Measurements from ENCODE around the gene KXD1. TPM values are rescaled to one million over a fixed set of nuclear protein-coding genes. Genes with fewer than 3 reads are reported as not detected.

The KXD1 gene
- total and polyA plus RNA-seq, 3 donors from 2014 or later, result 124 to 163 (median 133) TPM

GRCh38 chr19:18523841-18524240 is 33.8 kb upstream of the KXD1 start:
- Histone ChIP-seq H3K4me3 (no peak overlapping the region), H3K36me3 (ENCODE audit: low read depth, missing control alignments) (no peaks in the 10 kb centered on the region), H3K9me3 (no peaks in the 10 kb centered on the region), H3K27me3 (no peaks in the 10 kb centered on the region), H3K4me1 (peaks cover 9% of the 10 kb centered on the region), H3K27ac (no peak overlapping the region)
- WGBS, 2 donors, result 88 to 92% methylated on average over 4 to 9 of the region's 9 CpGs
- DNase-seq, result no peak
- TF ChIP-seq CTCF (IDR thresholded peaks at IDR 0.05) (no peak), POLR2A (IDR thresholded peaks at IDR 0.05) (no peak)
- intact Hi-C loops (cut with DNase I; ENCODE audit: low total_unique reads), result no loop called here

- TF ChIP-seq POLR2A (IDR thresholded peaks at IDR 0.05), result no peak
- TF ChIP-seq CTCF (IDR thresholded peaks at IDR 0.05), result no peak
- intact Hi-C loops (cut with DNase I; ENCODE audit: low total_unique reads), result no loop called here
These were observed 31.4 kb upstream of the KXD1 start for GRCh38 chr19:18526316-18526715.

GRCh38 chr19:18529782-18530181 is 27.9 kb upstream of the KXD1 start:
- H3K27me3 ChIP-seq, result no peaks in the 10 kb centered on the region
- intact Hi-C loops (cut with DNase I; ENCODE audit: low total_unique reads), result no loop called here
- TF ChIP-seq POLR2A (IDR thresholded peaks at IDR 0.05) (no peak), CTCF (IDR thresholded peaks at IDR 0.05) (no peak)
- no peak for DNase-seq
- WGBS, 2 donors, result 81 to 87% methylated on average over 6 to 7 of the region's 7 CpGs
- no peaks in the 10 kb centered on the region for H3K4me1 ChIP-seq
- H3K27ac ChIP-seq, result no peak overlapping the region
- H3K4me3 ChIP-seq, result no peak overlapping the region
- no peaks in the 10 kb centered on the region for H3K36me3 ChIP-seq (ENCODE audit: low read depth, missing control alignments)
- H3K9me3 ChIP-seq, result no peaks in the 10 kb centered on the region

More at GRCh38 chr19:18526316-18526715, 31.4 kb upstream of the KXD1 start:
- H3K36me3 ChIP-seq (ENCODE audit: low read depth, missing control alignments), result no peaks in the 10 kb centered on the region
- no peak overlapping the region for H3K4me3 ChIP-seq
- no peaks in the 10 kb centered on the region for H3K27me3 ChIP-seq
- DNase-seq, result no peak
- no peak overlapping the region for H3K27ac ChIP-seq
- WGBS, 2 donors, result 87 to 89% methylated on average over 9 of the region's 9 CpGs
- H3K9me3 ChIP-seq, result no peaks in the 10 kb centered on the region
- H3K4me1 ChIP-seq, result peaks cover 3% of the 10 kb centered on the region

- TF ChIP-seq POLR2A (IDR thresholded peaks at IDR 0.05) (no peak), CTCF (IDR thresholded peaks at IDR 0.05) (no peak)
- intact Hi-C loops (cut with DNase I; ENCODE audit: low total_unique reads), result no loop called here
- Histone ChIP-seq H3K4me1 (no peaks in the 10 kb centered on the region), H3K27ac (no peak overlapping the region), H3K36me3 (ENCODE audit: low read depth, missing control alignments) (no peaks in the 10 kb centered on the region), H3K9me3 (no peaks in the 10 kb centered on the region), H3K27me3 (no peaks in the 10 kb centered on the region), H3K4me3 (no peak overlapping the region)
- DNase-seq, result no peak
- WGBS, 2 donors, result 88 to 92% methylated on average over 9 of the region's 9 CpGs
These were observed 26.2 kb upstream of the KXD1 start for GRCh38 chr19:18531485-18531884.

- no peaks in the 10 kb centered on the region for H3K36me3 ChIP-seq (ENCODE audit: low read depth, missing control alignments)
- H3K9me3 ChIP-seq, result no peaks in the 10 kb centered on the region
- WGBS, 2 donors, result 96 to 98% methylated on average over 8 to 22 of the region's 22 CpGs
- H3K27ac ChIP-seq, result no peak overlapping the region
- intact Hi-C loops (cut with DNase I; ENCODE audit: low total_unique reads), result no loop called here
- no peak for TF ChIP-seq POLR2A (IDR thresholded peaks at IDR 0.05)
- no peak for TF ChIP-seq CTCF (IDR thresholded peaks at IDR 0.05)
- H3K4me3 ChIP-seq, result no peak overlapping the region
- no peaks in the 10 kb centered on the region for H3K27me3 ChIP-seq
- no peaks in the 10 kb centered on the region for H3K4me1 ChIP-seq
- no peak for DNase-seq
These were observed 25.3 kb upstream of the KXD1 start for GRCh38 chr19:18532168-18532890.
